ENCODE measurements around the gene TMEM161B.
"Not testable (repeated sequence)": the region's sequence is repeated elsewhere in the genome, so short reads cannot be mapped to it uniquely, and the experiment has no call there.

Gene TMEM161B

GRCh38 chr5:88207575-88207974, 61.1 kb downstream of the TMEM161B start:
- DNase-seq (ENCODE audit: insufficient read length) (no peak), FAIRE-seq (no peak)
- TF ChIP-seq TAF1 (IDR thresholded peaks at IDR 0.05; ENCODE audit: borderline replicate concordance, low read depth, low read length) (no peak), POLR2A (IDR thresholded peaks at IDR 0.05; ENCODE audit: low read depth, low read length) (no peak), POLR2AphosphoS5 (IDR thresholded peaks at IDR 0.05; ENCODE audit: low read depth, low read length) (no peak)

DNA sequence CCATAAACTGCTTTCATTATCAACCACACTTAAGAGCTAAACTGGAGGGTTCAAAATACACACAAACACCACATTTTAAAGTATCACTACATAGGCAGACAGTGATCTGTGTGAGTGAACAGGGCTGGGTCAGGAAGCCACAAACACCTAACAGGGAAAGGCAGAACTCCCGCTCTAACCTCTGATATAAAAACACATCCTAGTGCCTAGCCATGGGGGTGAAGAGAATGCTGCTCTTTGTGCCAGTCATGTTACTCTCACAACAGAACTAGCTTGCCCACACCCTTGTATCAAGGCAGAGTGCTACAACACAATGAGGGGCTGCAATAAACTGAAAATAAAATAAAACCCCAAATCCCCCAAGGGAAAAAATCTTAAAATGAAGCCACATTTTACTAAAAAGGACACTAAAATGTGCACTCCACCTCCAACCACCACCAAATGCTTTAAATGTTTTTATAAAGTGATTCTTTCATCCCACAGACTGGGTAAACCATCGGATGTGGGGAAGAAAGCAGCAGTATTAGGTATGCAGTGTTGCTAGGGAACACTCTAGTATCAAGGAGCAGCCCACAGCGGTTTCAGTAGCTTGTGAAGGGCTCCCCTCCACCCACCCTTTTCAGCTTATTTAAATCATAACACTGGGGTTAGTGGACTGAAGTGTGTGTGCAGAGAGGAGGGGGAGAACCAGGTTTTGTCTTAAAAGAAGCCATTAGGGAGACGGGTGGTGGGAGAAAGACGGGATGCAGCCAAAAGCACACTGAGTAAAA, 64.5 kb downstream of the TMEM161B start:
- no peak for FAIRE-seq
- TF ChIP-seq TAF1 (IDR thresholded peaks at IDR 0.05; ENCODE audit: borderline replicate concordance, low read depth, low read length) (no peak), POLR2A (IDR thresholded peaks at IDR 0.05; ENCODE audit: low read depth, low read length) (no peak), POLR2AphosphoS5 (IDR thresholded peaks at IDR 0.05; ENCODE audit: low read depth, low read length) (no peak)
- DNase-seq (ENCODE audit: insufficient read length) = no peak

DNA sequence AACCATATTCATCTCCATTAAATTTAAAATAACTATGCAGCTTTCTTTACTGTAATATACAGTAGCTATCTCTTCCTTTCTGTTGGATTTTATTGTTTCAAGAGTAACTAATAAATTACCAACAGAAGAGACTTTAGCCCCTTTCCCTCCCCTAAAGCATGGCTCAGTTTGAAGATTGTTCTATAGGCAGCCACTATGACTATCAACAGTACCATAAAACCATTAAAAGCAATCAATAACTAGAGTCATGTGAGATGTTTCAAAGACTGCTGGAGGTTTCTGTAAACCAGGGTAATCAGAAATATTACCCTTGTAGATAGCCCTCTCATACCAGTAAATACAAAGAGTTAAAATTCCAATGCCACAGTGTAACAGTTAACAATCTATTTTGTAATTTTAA, 73.0 kb downstream of the TMEM161B start:
- no peak for FAIRE-seq
- DNase-seq (ENCODE audit: insufficient read length) = no peak
- TF ChIP-seq TAF1 (IDR thresholded peaks at IDR 0.05; ENCODE audit: borderline replicate concordance, low read depth, low read length) (no peak), POLR2A (IDR thresholded peaks at IDR 0.05; ENCODE audit: low read depth, low read length) (no peak), POLR2AphosphoS5 (IDR thresholded peaks at IDR 0.05; ENCODE audit: low read depth, low read length) (no peak)

- DNase-seq (ENCODE audit: insufficient read length) (no peak), FAIRE-seq (no peak)
- no peak for TF ChIP-seq POLR2AphosphoS5 (IDR thresholded peaks at IDR 0.05; ENCODE audit: low read depth, low read length)
- no peak for TF ChIP-seq POLR2A (IDR thresholded peaks at IDR 0.05; ENCODE audit: low read depth, low read length)
- no peak for TF ChIP-seq TAF1 (IDR thresholded peaks at IDR 0.05; ENCODE audit: borderline replicate concordance, low read depth, low read length)
Measured at GRCh38 chr5:88193896-88194295, 74.7 kb downstream of the TMEM161B start.

DNA sequence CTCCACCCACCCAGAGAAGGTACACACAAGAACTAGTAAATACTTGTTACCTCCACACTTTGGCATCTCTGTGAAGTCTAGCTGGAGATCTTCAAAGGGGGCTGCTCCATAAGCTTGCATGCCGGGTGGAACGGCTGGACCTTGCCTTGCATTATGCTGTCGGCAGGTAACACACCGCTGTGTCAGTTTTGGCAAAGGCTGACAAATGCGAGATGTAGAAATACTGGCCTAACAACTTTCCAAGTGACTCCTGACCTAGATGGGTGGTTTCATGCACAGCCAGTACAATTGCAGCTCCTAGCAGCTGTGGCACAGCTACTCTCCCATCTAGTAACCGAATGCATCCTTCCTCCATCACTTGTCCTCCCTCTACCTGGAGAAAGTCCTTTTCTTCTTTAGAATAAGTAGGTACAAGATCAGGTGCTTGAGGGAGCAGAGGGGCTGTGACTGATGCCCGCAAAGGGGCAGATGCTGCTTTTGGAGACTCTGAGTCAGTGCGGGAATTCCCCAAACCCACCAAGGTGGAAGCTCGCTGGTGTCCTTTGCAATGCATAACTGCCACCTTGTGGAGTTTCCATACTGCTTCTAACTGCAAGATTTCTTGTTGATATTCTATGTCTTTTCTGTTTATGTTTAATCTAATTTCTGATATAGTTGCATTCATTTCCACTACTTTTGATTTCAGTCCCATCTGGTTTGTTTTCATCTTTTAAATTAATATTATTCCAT, 78.4 kb downstream of the TMEM161B start:
- DNase-seq (ENCODE audit: insufficient read length) (no peak), FAIRE-seq (no peak)
- TF ChIP-seq POLR2A (IDR thresholded peaks at IDR 0.05; ENCODE audit: low read depth, low read length) (no peak), TAF1 (IDR thresholded peaks at IDR 0.05; ENCODE audit: borderline replicate concordance, low read depth, low read length) (no peak), POLR2AphosphoS5 (IDR thresholded peaks at IDR 0.05; ENCODE audit: low read depth, low read length) (no peak)

DNA sequence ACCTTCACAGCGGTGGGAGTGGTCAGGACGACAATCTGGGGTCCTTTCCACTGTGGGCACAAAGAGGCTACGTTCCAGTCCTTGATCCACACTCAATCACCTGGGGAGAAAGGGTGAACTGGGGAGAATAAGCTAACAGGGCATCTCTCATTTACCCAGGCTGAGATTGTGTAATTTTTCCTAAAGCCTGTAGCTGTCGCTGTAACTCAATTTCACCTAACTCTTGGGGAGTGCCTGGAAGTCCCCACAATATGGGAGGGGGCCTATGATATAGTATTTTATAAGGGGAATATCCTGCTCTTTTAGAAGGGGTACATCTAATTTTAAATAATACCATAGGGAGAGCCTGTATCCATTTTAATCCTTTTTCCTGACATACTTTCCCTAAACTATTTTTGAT, 79.2 kb downstream of the TMEM161B start:
- not testable (repeated sequence) for FAIRE-seq; DNase-seq (ENCODE audit: insufficient read length)

DNA sequence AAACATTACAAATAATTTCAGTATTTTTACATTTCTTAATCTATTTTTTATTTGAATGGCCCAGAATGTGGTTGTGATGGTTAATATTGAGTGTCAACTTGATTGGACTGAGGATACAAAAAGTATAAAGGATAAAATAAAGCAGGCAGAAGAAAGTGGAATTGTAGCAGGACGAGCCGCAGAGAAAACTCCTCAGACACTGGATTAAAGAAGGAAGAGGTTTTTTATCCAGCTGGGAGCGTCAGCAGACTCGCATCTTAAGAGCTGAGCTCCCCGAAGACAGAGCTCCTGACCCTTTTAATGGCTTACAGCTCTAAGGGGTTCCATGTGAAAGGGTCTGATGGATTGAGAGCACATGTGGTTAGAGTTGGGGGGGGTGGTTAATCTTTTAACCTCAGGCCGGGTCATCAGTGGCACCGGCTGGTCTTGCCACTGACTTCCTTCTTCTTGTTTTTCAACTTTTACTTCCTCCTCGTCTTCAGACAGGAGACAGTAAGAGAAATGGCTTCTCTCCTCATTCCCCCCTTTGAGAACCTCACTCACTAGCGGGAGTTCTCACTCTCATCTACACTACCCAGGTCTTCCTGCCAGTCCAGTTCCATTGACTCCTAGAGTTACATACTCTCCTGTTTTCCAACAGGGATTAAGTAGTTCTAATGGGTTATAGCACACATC, 80.0 kb downstream of the TMEM161B start:
- DNase-seq (ENCODE audit: insufficient read length) (no peak), FAIRE-seq (no peak)
- no peak for TF ChIP-seq POLR2A (IDR thresholded peaks at IDR 0.05; ENCODE audit: low read depth, low read length)
- no peak for TF ChIP-seq TAF1 (IDR thresholded peaks at IDR 0.05; ENCODE audit: borderline replicate concordance, low read depth, low read length)
- TF ChIP-seq POLR2AphosphoS5 (IDR thresholded peaks at IDR 0.05; ENCODE audit: low read depth, low read length) = no peak

- TF ChIP-seq POLR2A (IDR thresholded peaks at IDR 0.05; ENCODE audit: low read depth, low read length) (no peak), POLR2AphosphoS5 (IDR thresholded peaks at IDR 0.05; ENCODE audit: low read depth, low read length) (no peak), TAF1 (IDR thresholded peaks at IDR 0.05; ENCODE audit: borderline replicate concordance, low read depth, low read length) (no peak)
- DNase-seq (ENCODE audit: insufficient read length) = no peak
- FAIRE-seq = no peak
Measured at GRCh38 chr5:88183255-88183654, 85.4 kb downstream of the TMEM161B start.

DNA sequence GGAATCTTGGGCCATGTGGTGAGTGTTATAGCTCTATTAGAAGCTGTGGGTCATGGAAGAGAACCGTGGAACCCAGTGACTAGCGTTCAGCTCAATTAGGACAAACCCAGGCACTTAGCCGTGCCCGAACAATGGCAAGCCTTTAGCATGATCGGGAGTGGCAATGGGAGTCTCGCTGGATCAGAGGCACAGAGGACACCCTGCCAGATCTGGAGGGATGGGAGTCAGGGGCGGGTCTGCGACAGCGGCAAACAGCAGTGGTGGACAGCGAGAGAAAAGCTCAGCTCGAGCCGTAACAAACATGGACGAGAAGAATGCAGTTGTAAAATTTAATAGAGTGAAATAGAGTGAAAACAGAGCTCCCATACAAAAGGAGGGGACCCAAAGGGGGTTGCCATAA, 91.2 kb downstream of the TMEM161B start:
- FAIRE-seq; DNase-seq (ENCODE audit: insufficient read length): not testable (repeated sequence)

DNA sequence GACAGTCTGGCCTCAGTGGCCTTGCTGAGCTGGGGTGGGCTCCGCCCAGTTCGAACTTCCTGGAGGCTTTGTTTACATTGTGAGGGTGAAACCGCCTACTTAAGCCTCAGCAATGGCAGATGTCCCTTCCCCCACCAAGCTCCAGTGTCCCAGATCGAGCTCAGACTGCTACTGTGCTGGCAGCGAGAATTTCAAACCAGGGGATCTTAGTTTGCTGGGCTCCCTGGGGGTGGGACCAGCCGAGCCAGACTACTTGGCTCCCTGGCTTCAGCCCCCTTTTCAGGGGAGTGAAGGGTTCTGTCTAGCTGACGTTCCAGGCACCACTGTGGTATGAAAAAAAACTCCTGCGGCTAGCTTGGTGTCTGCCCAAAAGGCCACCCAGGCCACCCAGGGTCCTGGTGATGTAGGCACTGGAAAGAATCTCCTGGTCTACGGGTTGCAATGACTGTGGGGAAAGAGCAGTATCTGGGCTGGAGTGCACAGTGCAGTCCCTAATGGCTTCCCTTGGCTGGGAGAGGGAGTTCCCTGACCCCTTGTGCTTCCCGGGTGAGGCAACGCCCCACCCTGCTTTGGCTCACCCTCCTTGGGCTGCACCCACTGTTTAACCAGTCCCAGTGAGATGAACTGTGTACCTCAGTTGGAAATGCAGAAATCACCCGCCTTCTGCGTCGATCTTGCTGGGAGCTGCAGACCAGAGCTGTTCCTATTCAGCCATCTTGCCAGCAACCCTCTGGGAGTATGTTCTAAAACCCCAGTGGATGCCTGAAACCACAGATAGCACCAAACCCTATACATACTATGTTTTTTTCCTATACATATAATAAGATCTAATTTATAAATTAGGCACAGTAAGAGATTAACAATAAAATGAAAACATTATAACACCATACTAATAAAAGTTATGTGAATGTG, 95.5 kb downstream of the TMEM161B start:
- FAIRE-seq (no peak), DNase-seq (ENCODE audit: insufficient read length) (no peak)
- TF ChIP-seq TAF1 (IDR thresholded peaks at IDR 0.05; ENCODE audit: borderline replicate concordance, low read depth, low read length) (no peak), POLR2AphosphoS5 (IDR thresholded peaks at IDR 0.05; ENCODE audit: low read depth, low read length) (no peak), POLR2A (IDR thresholded peaks at IDR 0.05; ENCODE audit: low read depth, low read length) (no peak)

DNA sequence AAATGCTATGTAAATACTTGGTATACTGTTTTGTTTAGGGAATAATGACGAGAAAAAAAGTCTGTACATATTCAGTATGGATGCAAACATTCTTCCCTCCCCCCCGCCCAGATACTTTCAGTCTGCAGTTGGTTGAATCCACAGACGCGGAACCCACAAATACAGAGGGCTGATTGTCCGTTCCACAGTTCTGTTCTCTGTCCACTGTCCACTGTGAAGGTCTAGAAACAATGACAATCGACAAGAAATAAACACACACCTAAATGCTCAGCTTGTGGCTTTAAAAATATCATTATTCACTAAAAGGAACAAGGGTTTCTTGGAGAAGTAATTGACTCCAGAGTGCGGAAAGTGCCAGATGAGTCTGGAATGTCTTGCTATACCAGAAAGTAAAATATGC, 109.1 kb downstream of the TMEM161B start:
- DNase-seq (ENCODE audit: insufficient read length) (no peak), FAIRE-seq (no peak)
- TF ChIP-seq POLR2AphosphoS5 (IDR thresholded peaks at IDR 0.05; ENCODE audit: low read depth, low read length) = no peak
- no peak for TF ChIP-seq TAF1 (IDR thresholded peaks at IDR 0.05; ENCODE audit: borderline replicate concordance, low read depth, low read length)
- no peak for TF ChIP-seq POLR2A (IDR thresholded peaks at IDR 0.05; ENCODE audit: low read depth, low read length)
